Mesenchymal stem cell (in vitro differentiated cells and primary cell): ENCODE measurements around the gene ARHGAP15.

Source experiments
- DNase-seq: peaks from one replicate; pipeline ENCODE4 v3.0.0-alpha.2; 2013
- H2AFZ ChIP-seq: one replicate; pipeline ENCODE4 v1.6.1; 2013; ENCODE audit warnings: low read depth, mild to moderate bottlenecking, control low read depth, inconsistent platforms, low read length, moderate library complexity
- H2AK5ac ChIP-seq: 2 replicates; pipeline ENCODE4 v1.6.1; 2013; ENCODE audit warnings: low read length, moderate library complexity, mild to moderate bottlenecking, inconsistent platforms; ENCODE audit not compliant: severe bottlenecking
- H2BK120ac ChIP-seq: one replicate; pipeline ENCODE4 v1.6.1; 2013; ENCODE audit warnings: low read depth, mild to moderate bottlenecking, inconsistent platforms, low read length, moderate library complexity
- H2BK12ac ChIP-seq, 2 experiments: one replicate each; pipeline ENCODE4 v1.6.1; 2013; ENCODE audit warnings: inconsistent platforms in 2 of 2, low read length in 2 of 2, mild to moderate bottlenecking in 2 of 2, moderate library complexity in 2 of 2, control low read depth in 1 of 2
- H2BK15ac ChIP-seq: one replicate; pipeline ENCODE4 v1.6.1; 2013; ENCODE audit warnings: mild to moderate bottlenecking, low read depth, inconsistent platforms; ENCODE audit not compliant: poor library complexity, severe bottlenecking
- H2BK5ac ChIP-seq: 2 replicates; pipeline ENCODE4 v1.6.1; 2013; ENCODE audit warnings: low read depth, mild to moderate bottlenecking, low read length, control low read depth, inconsistent platforms; ENCODE audit not compliant: poor library complexity, severe bottlenecking
- H3K14ac ChIP-seq, 2 experiments: one replicate each; pipeline ENCODE4 v1.6.1; 2013; ENCODE audit warnings: inconsistent platforms in 2 of 2, low read length in 2 of 2, control low read depth in 1 of 2, mild to moderate bottlenecking in 1 of 2, moderate library complexity in 1 of 2
- H3K18ac ChIP-seq, 2 experiments: one replicate each; pipeline ENCODE4 v1.6.1; 2013; ENCODE audit warnings: inconsistent platforms in 2 of 2, low read length in 2 of 2, control low read depth in 1 of 2, low read depth in 1 of 2, mild to moderate bottlenecking in 1 of 2
- H3K23ac ChIP-seq, 2 experiments: one replicate each; pipeline ENCODE4 v1.6.1; 2013; ENCODE audit warnings: inconsistent platforms in 2 of 2, low read length in 2 of 2, mild to moderate bottlenecking in 2 of 2, moderate library complexity in 2 of 2, control low read depth in 1 of 2
- H3K27ac ChIP-seq: 2 replicates; pipeline ENCODE4 v1.5.1; 2013; ENCODE audit warnings: mild to moderate bottlenecking, moderate library complexity, low read length, control low read depth, inconsistent platforms; ENCODE audit not compliant: poor library complexity, severe bottlenecking
- H3K27me3 ChIP-seq, 2 experiments: 2 replicates each; pipeline versions ENCODE4 v1.6.1 to v1.7.0; 2013; ENCODE audit warnings: low read length in 2 of 2, mild to moderate bottlenecking in 2 of 2, moderate library complexity in 2 of 2, control low read depth in 1 of 2, inconsistent platforms in 1 of 2; ENCODE audit not compliant: control insufficient read depth in 1 of 2, insufficient read depth in 1 of 2
- H3K36me3 ChIP-seq, 2 experiments: 2 replicates each; pipeline versions ENCODE4 v1.6.1 to v1.7.0; 2013; ENCODE audit warnings: low read length in 2 of 2, control low read depth in 1 of 2, inconsistent platforms in 1 of 2, low read depth in 1 of 2, mild to moderate bottlenecking in 1 of 2; ENCODE audit not compliant: insufficient read depth in 2 of 2, control insufficient read depth in 1 of 2
- H3K4ac ChIP-seq, 2 experiments: one replicate each; pipeline ENCODE4 v1.6.1; 2013; ENCODE audit warnings: inconsistent platforms in 2 of 2, low read length in 2 of 2, mild to moderate bottlenecking in 2 of 2, moderate library complexity in 2 of 2, control low read depth in 1 of 2, low read depth in 1 of 2
- H3K4me1 ChIP-seq: 2 replicates; pipeline ENCODE4 v1.6.1; 2013; ENCODE audit warnings: low read depth, low read length, control low read depth; ENCODE audit not compliant: control insufficient read depth, insufficient read depth
- H3K4me2 ChIP-seq: 2 replicates; pipeline ENCODE4 v1.6.1; 2013; ENCODE audit warnings: low read length, mild to moderate bottlenecking, inconsistent platforms; ENCODE audit not compliant: poor library complexity, severe bottlenecking
- H3K4me3 ChIP-seq, 2 experiments: 2 replicates each; pipeline versions ENCODE4 v1.5.1 to v1.7.0; 2013; ENCODE audit warnings: low read length in 2 of 2, mild to moderate bottlenecking in 2 of 2, control low read depth in 1 of 2, low read depth in 1 of 2; ENCODE audit not compliant: insufficient read depth in 1 of 2
- H3K79me1 ChIP-seq: replicated peaks from 2 replicates; pipeline ENCODE4 v1.6.1; 2013; ENCODE audit warnings: mild to moderate bottlenecking, control low read depth, low read length, inconsistent platforms; ENCODE audit not compliant: poor library complexity, severe bottlenecking
- H3K9ac ChIP-seq: 2 replicates; pipeline ENCODE4 v1.7.0; 2013; ENCODE audit warnings: mild to moderate bottlenecking, low read length, moderate library complexity
- H3K9me3 ChIP-seq: 2 replicates; pipeline ENCODE4 v1.7.0; 2013; ENCODE audit warnings: mild to moderate bottlenecking, low read length; ENCODE audit not compliant: control insufficient read depth
- H4K8ac ChIP-seq: one replicate; pipeline ENCODE4 v1.6.1; 2013; ENCODE audit warnings: inconsistent platforms, mild to moderate bottlenecking, low read length, moderate library complexity
- H4K91ac ChIP-seq: one replicate; pipeline ENCODE4 v1.6.1; 2013; ENCODE audit warnings: mild to moderate bottlenecking, low read length, inconsistent platforms
- WGBS: methylation state at CpG from one replicate; pipeline ENCODE4 v1.1.7; 2013; ENCODE audit warnings: mixed read lengths; 5-methylcytosine and 5-hydroxymethylcytosine counted together

ARHGAP15 gene

DNA sequence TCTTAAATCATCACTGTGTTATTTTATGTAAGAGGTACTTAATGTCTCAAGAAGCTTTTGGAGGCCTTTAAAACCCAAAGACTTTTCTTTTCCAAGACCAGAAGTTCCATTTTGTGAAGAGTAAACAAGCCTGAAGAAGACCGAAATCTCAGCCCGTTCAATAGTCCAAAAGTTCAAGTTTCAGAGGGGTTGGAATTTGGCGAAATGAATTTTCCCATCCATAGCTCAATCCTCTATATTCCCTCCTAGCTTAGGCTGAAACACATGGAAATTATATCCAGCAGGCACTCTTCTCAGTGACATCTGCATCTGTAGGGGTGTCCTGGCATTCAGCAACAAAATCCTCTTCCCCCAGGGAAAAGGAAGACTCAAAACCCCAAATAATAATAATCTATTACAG is 344.6 kb downstream of the ARHGAP15 start:
- Histone ChIP-seq H2AK5ac (no peak overlapping the region), H3K4me2 (no peak overlapping the region), H3K18ac (peak overlapping the region in 1 of 2 experiments; percentile 21), H3K23ac (no peak overlapping the region), H3K14ac (no peak overlapping the region), H3K79me1 (no peaks in the 10 kb centered on the region), H2BK120ac (no peak overlapping the region), H2AFZ (no peak overlapping the region), H3K9ac (peak overlapping the region; percentile 56), H3K27ac (no peak overlapping the region), H3K27me3 (no peaks in the 10 kb centered on the region), H3K4me1 (peaks cover 2% of the 10 kb centered on the region), H2BK12ac (no peak overlapping the region), H4K8ac (no peak overlapping the region), H2BK15ac (no peak overlapping the region), H3K9me3 (no peaks in the 10 kb centered on the region), H3K4me3 (no peak overlapping the region), H2BK5ac (no peak overlapping the region), H3K4ac (no peak overlapping the region), H4K91ac (no peak overlapping the region), H3K36me3 (no peaks in the 10 kb centered on the region)
- no peak for DNase-seq
- WGBS = 75% methylated on average over 3 of the region's 3 CpGs

DNA sequence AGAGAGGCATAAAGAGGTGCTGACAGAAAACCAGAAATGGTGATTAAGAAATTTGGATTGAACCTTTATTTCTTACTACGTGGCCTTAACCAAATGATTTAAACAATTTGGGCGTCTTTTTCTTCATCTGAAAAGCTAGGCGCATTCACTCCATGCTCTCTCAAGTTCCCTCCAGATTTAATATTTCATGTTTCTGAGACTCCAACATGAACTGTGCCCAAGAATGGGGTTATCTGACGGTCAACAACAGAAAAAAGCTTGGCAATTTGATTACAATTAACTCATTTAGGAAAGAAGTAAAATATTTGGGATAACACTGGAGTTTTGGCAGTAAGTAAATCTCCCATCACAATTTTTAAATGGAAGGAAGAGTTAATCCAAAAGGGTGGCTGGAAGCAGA is 345.4 kb downstream of the ARHGAP15 start:
- H2BK15ac ChIP-seq = no peak overlapping the region
- H3K27me3 ChIP-seq = no peaks in the 10 kb centered on the region
- no peak overlapping the region for H2BK12ac ChIP-seq
- H3K14ac ChIP-seq = no peak overlapping the region
- H2BK5ac ChIP-seq = no peak overlapping the region
- no peak overlapping the region for H3K23ac ChIP-seq
- peak overlapping the region in 1 of 2 experiments; percentile 73 for H3K18ac ChIP-seq
- no peaks in the 10 kb centered on the region for H3K9me3 ChIP-seq
- H2AFZ ChIP-seq = no peak overlapping the region
- H3K36me3 ChIP-seq = no peaks in the 10 kb centered on the region
- no peak overlapping the region for H4K8ac ChIP-seq
- 95% methylated on average over 3 of the region's 4 CpGs for WGBS
- no peak overlapping the region for H3K4me3 ChIP-seq
- H3K4me1 ChIP-seq = peaks cover 2% of the 10 kb centered on the region
- no peak overlapping the region for H4K91ac ChIP-seq
- H3K4ac ChIP-seq = no peak overlapping the region
- H2AK5ac ChIP-seq = no peak overlapping the region
- no peak for DNase-seq
- H3K4me2 ChIP-seq = no peak overlapping the region
- no peak overlapping the region for H3K9ac ChIP-seq
- no peak overlapping the region for H3K27ac ChIP-seq
- no peak overlapping the region for H2BK120ac ChIP-seq
- no peaks in the 10 kb centered on the region for H3K79me1 ChIP-seq

DNA sequence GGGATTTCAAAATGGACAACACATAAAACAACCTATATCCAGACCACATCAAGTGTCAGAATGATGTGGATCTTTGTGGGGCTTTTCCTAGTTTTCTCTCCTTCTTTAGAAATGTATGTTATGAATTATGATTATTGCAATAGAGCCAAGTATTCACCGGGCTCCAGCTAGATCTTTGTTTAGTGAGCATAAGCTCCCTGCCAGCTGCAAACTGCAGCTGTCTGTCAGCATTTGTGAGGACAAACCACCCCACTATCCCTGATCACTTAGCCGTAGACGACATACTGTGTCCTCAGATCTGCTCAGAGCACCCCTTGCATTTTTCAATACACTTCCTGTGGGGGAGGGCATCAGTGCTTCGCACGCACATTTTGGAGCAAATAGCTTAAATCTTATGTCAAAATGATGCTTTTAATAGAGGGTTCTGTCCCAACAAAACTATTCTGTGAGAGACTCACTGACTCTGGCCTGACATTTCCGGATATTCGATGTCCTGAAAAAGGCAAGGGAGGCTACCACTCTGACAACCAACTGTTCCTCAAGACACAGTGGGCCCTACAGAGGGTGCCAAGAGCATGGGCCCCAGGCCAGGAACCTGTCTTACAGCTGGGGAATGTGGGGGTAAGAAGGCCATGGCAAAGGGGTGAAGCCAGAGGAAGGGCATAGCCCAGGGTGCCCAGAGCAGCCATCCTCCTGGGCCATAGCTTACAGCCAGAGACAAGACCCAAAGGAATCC is 346.0 kb downstream of the ARHGAP15 start:
- Histone ChIP-seq H3K27me3 (no peaks in the 10 kb centered on the region), H2BK5ac (no peak overlapping the region), H2BK15ac (peak overlapping the region; percentile 44), H3K4me1 (peaks cover 2% of the 10 kb centered on the region), H3K4me2 (no peak overlapping the region), H2AFZ (no peak overlapping the region), H3K79me1 (no peaks in the 10 kb centered on the region), H3K23ac (peak overlapping the region in 1 of 2 experiments; percentile 37), H3K27ac (no peak overlapping the region), H3K14ac (peak overlapping the region in 1 of 2 experiments; percentile 61), H4K8ac (peak overlapping the region; percentile 81), H3K4me3 (no peak overlapping the region), H3K36me3 (no peaks in the 10 kb centered on the region), H3K9me3 (no peaks in the 10 kb centered on the region), H2AK5ac (no peak overlapping the region), H3K4ac (peak overlapping the region in 1 of 2 experiments; percentile 74), H3K18ac (peak overlapping the region; percentile 73 to 86), H2BK12ac (peak overlapping the region; percentile 95), H3K9ac (no peak overlapping the region), H4K91ac (peak overlapping the region; percentile 75), H2BK120ac (peak overlapping the region; percentile 1)
- 74% methylated on average over 5 of the region's 7 CpGs for WGBS
- no peak for DNase-seq

DNA sequence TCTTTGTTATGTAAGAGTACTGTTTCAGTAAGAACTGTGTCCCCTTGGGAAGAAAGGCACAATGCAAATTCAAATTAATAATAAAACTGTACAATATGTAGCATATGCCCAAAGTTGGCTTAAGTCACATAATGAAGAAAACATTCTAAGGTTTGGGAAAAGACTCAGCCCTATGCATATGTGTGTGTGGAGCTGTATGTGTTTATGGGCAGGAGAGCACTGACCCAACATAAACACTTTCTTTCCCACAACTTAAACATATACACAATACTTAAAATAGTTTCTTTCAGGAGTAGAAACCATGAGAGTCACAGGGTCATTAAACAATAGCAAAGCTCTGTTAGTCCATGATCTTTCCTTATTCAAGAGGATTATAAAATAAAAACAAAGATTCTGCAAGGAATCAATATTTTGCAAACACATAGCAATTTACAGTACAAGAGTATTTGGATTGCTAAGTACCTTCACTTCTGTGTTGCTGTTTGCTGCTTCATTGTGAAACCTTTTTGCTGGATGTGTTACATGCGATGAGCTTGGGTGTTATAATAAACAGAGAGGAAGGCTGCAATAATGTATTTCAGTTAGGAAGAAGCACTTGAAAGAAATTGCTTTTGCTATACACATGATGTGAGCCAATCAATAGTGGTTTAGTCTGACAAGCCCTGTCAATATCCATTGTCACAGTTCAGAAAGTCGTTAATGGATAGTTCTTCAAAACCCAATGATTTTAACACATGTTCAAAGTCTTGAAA is 347.3 kb downstream of the ARHGAP15 start:
- Histone ChIP-seq H4K91ac (no peak overlapping the region), H3K4me2 (no peak overlapping the region), H2AFZ (no peak overlapping the region), H3K14ac (no peak overlapping the region), H3K23ac (no peak overlapping the region), H4K8ac (no peak overlapping the region), H3K27ac (no peak overlapping the region), H2BK12ac (no peak overlapping the region), H2BK5ac (no peak overlapping the region), H3K9ac (no peak overlapping the region), H3K18ac (no peak overlapping the region), H2BK120ac (no peak overlapping the region), H3K4me3 (no peak overlapping the region), H2AK5ac (no peak overlapping the region), H3K9me3 (no peaks in the 10 kb centered on the region), H2BK15ac (no peak overlapping the region), H3K79me1 (no peaks in the 10 kb centered on the region), H3K36me3 (no peaks in the 10 kb centered on the region), H3K27me3 (no peaks in the 10 kb centered on the region), H3K4ac (no peak overlapping the region), H3K4me1 (peaks cover 2% of the 10 kb centered on the region)
- WGBS = 57% methylated on average over 2 of the region's 2 CpGs
- DNase-seq = peak; percentile 77
